ENCODE results near the gene UBE2E3. TPM values are rescaled to one million over a fixed set of nuclear protein-coding genes. Genes with fewer than 3 reads are reported as not detected.

UBE2E3 gene
- total and polyA plus RNA-seq, 3 experiments from 2014 or later = 36.5 to 70.4 (median 38.0) TPM

DNA sequence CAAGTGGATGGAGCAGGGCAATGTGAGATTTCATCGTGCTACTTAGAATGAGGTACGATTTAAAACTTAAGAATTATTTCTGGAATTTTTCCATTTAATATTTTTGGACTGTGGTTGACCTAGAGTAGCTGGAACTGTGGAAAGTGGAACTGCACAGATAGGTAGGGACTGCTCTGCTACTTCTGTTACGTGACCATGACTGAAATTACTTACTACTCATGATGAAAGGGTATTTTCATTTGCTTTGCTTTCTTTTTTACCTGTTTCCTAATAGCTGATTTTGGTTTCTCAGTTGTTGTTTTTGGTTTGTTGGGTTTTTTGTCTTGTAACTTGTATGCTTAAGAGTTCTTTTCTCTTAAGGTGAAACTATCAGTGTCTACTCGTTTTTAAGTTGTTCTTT lies 11.4 kb downstream of the UBE2E3 start:
- Mint-ChIP-seq H3K27me3 (no peaks in the 10 kb centered on the region), H3K4me1 (peaks cover 16 to 57% (median 39%) of the 10 kb centered on the region in 3 donors), H3K4me3 (no peak overlapping the region), H3K9me3 (no peaks in the 10 kb centered on the region), H3K36me3 (peaks cover 0 to 40% (median 0%) of the 10 kb centered on the region in 3 donors), H3K27ac (no peak overlapping the region)
- H3K4me3 ChIP-seq (ENCODE audit: low read length) = no peak overlapping the region
- no peak overlapping the region for H3K27ac ChIP-seq (ENCODE audit: low read depth, low read length)
- H3K27me3 ChIP-seq (ENCODE audit: insufficient read depth, low read length, poor library complexity, severe bottlenecking) = no peaks in the 10 kb centered on the region
- ChIA-PET POLR2A (no interaction called here), CTCF (interaction anchor here (3.2 kb wide), 1 partner anchor 12 kb away, joined by 10 read pairs; the partner anchor contains the start of gene UBE2E3)
- DNase-seq = no peak
- no peaks in the 10 kb centered on the region for H3K9me3 ChIP-seq (ENCODE audit: low read length)
- H3K36me3 ChIP-seq (ENCODE audit: insufficient read depth, low read length) = no peaks in the 10 kb centered on the region
- no peaks in the 10 kb centered on the region for H3K4me1 ChIP-seq (ENCODE audit: insufficient read depth, low read length)

DNA sequence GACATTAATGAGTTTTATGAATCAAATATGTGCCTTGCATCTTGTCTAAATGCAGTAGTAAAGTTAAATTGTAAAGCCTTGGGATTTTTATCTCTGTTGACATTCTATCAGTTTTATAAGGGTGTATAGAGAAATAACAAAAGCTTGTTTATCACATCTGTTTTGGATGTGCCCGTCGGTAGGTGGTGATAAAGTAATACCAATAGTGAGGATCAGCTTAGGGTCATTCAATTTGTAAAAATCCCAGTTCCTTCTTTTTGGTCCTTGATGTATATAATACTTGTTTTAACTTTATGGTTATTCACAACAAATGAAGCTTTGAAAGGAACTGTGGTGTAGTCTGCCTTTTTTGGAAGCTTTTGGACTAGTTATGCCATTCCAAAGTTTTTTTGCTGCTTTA lies 12.6 kb downstream of the UBE2E3 start:
- peaks cover 0 to 39% (median 6%) of the 10 kb centered on the region in 3 donors for H3K36me3 Mint-ChIP-seq
- Histone ChIP-seq H3K36me3 (ENCODE audit: insufficient read depth, low read length) (no peaks in the 10 kb centered on the region), H3K4me1 (ENCODE audit: insufficient read depth, low read length) (no peaks in the 10 kb centered on the region), H3K27me3 (ENCODE audit: insufficient read depth, low read length, poor library complexity, severe bottlenecking) (no peaks in the 10 kb centered on the region), H3K4me3 (ENCODE audit: low read length) (no peak overlapping the region), H3K9me3 (ENCODE audit: low read length) (no peaks in the 10 kb centered on the region), H3K27ac (ENCODE audit: low read depth, low read length) (no peak overlapping the region)
- DNase-seq = no peak
- H3K4me1 Mint-ChIP-seq = peaks cover 22 to 51% (median 47%) of the 10 kb centered on the region in 3 donors
- POLR2A ChIA-PET = no interaction called here
- CTCF ChIA-PET = interaction anchor here (3.2 kb wide), 1 partner anchor 13 kb away, joined by 10 read pairs; the partner anchor contains the start of gene UBE2E3
- H3K4me3 Mint-ChIP-seq = no peak overlapping the region
- H3K27ac Mint-ChIP-seq = no peak overlapping the region
- no peaks in the 10 kb centered on the region for H3K9me3 Mint-ChIP-seq
- no peaks in the 10 kb centered on the region for H3K27me3 Mint-ChIP-seq

DNA sequence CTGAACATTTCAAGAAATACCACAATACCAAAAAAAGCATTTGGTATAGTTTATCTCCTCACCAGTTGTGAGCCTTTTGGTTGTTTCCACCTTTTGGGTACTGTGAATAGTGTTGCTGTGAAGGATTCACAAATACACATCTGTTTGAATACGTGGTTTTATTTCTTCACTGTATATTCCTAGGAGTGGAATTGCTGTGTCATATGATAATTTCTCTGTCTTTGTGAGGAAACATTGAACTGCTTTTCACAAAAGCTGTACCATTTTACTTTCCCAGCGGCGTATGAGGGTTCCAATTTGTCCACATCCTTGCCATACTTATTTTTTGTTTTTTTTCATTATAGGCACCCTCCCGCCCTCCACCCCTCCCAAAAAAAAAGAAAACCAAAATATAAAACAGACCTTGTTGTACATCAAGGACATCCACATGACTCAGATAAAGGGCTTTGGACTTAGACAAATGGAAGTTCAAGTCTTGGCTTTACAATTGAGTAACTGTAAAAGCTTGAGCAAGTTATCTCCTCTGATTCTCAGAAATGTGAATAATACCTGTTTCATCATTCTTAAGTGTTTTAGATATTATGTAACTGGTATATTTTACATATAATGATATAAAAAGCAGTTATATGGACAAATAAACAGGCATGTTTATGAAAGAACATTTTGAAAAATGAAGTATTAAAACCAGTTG lies 19.0 kb downstream of the UBE2E3 start:
- Mint-ChIP-seq H3K9me3 (no peaks in the 10 kb centered on the region), H3K4me1 (peaks cover 26 to 46% (median 43%) of the 10 kb centered on the region in 3 donors), H3K4me3 (no peak overlapping the region), H3K36me3 (peaks cover 0 to 8% (median 7%) of the 10 kb centered on the region in 3 donors), H3K27me3 (no peaks in the 10 kb centered on the region), H3K27ac (no peak overlapping the region)
- POLR2A ChIA-PET = interaction anchor here (0.6 kb wide), 1 partner anchor 707 kb away, joined by 5 read pairs; no protein-coding TSS in a partner anchor
- Histone ChIP-seq H3K4me1 (ENCODE audit: insufficient read depth, low read length) (no peaks in the 10 kb centered on the region), H3K9me3 (ENCODE audit: low read length) (no peaks in the 10 kb centered on the region), H3K36me3 (ENCODE audit: insufficient read depth, low read length) (no peaks in the 10 kb centered on the region), H3K4me3 (ENCODE audit: low read length) (no peak overlapping the region), H3K27ac (ENCODE audit: low read depth, low read length) (no peak overlapping the region), H3K27me3 (ENCODE audit: insufficient read depth, low read length, poor library complexity, severe bottlenecking) (no peaks in the 10 kb centered on the region)
- CTCF ChIA-PET = interaction anchor here (1.5 kb wide), 1 partner anchor 19 kb away, joined by 4 read pairs; the partner anchor contains the start of gene UBE2E3
- no peak for DNase-seq

DNA sequence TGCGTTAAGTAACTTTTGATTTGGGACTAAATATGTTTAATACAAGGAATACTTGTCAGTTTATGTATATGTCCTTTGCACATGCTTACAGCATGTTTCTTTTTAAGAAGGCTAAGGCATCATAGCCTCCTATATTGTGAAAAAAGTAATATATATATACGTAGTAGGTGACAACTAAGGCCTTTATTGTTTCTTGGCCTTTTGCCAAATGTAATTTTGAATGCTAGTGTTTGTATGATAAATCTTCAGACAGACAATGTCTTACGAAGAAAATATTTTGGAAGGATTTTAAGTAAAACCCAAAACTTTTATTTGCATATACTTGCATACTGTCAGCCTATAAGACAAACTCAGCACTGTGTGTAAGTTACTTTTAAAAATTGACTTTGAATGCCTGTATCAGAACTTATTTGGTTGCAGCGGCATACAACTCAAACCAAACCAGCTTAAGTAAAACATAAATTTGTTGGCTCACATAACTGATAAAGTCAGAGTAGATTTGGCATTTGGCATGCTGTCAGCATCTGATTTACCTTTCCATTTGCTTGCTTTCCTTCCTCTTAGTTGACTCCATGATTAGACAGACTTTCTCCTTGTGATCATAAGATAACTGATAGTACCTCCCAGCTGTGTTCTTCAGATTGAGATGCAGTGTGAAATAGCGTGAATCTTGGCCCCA lies 24.4 kb downstream of the UBE2E3 start:
- no peak for DNase-seq
- ChIA-PET CTCF (no interaction called here), POLR2A (no interaction called here)
- H3K27ac ChIP-seq (ENCODE audit: low read depth, low read length) = no peak overlapping the region
- no peaks in the 10 kb centered on the region for H3K27me3 ChIP-seq (ENCODE audit: insufficient read depth, low read length, poor library complexity, severe bottlenecking)
- no peaks in the 10 kb centered on the region for H3K9me3 Mint-ChIP-seq
- H3K9me3 ChIP-seq (ENCODE audit: low read length) = no peaks in the 10 kb centered on the region
- H3K27ac Mint-ChIP-seq = no peak overlapping the region
- H3K27me3 Mint-ChIP-seq = no peaks in the 10 kb centered on the region
- no peak overlapping the region for H3K4me3 Mint-ChIP-seq
- no peaks in the 10 kb centered on the region for H3K36me3 ChIP-seq (ENCODE audit: insufficient read depth, low read length)
- H3K4me1 ChIP-seq (ENCODE audit: insufficient read depth, low read length) = no peaks in the 10 kb centered on the region
- H3K4me1 Mint-ChIP-seq = peaks cover 31 to 53% (median 38%) of the 10 kb centered on the region in 3 donors
- H3K36me3 Mint-ChIP-seq = peaks cover 0 to 2% (median 1%) of the 10 kb centered on the region in 3 donors
- H3K4me3 ChIP-seq (ENCODE audit: low read length) = no peak overlapping the region

DNA sequence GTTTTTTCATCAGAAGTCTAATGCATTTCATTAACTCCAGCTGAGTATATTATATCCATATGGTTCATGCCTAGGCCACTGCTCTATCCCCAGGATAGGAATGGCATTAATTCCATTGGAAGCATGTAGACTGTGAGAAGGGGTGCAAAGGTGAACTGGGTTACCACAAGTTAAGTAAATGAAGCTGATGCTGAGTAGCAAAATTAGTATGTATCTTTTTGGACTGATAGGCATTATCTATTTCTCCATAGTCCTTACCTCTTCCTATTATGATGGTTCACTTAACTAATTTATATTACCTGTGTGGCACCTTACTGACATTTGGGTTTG lies 24.9 kb downstream of the UBE2E3 start:
- no peaks in the 10 kb centered on the region for H3K27me3 Mint-ChIP-seq
- no peaks in the 10 kb centered on the region for H3K27me3 ChIP-seq (ENCODE audit: insufficient read depth, low read length, poor library complexity, severe bottlenecking)
- H3K4me1 Mint-ChIP-seq = peaks cover 33 to 55% (median 41%) of the 10 kb centered on the region in 3 donors
- peaks cover 0 to 2% (median 1%) of the 10 kb centered on the region in 3 donors for H3K36me3 Mint-ChIP-seq
- H3K36me3 ChIP-seq (ENCODE audit: insufficient read depth, low read length) = no peaks in the 10 kb centered on the region
- DNase-seq = no peak
- no peaks in the 10 kb centered on the region for H3K4me1 ChIP-seq (ENCODE audit: insufficient read depth, low read length)
- H3K9me3 ChIP-seq (ENCODE audit: low read length) = no peaks in the 10 kb centered on the region
- no peaks in the 10 kb centered on the region for H3K9me3 Mint-ChIP-seq
- no peak overlapping the region for H3K4me3 ChIP-seq (ENCODE audit: low read length)
- CTCF ChIA-PET = no interaction called here
- no peak overlapping the region for H3K27ac Mint-ChIP-seq
- H3K4me3 Mint-ChIP-seq = no peak overlapping the region
- H3K27ac ChIP-seq (ENCODE audit: low read depth, low read length) = no peak overlapping the region
- POLR2A ChIA-PET = no interaction called here

DNA sequence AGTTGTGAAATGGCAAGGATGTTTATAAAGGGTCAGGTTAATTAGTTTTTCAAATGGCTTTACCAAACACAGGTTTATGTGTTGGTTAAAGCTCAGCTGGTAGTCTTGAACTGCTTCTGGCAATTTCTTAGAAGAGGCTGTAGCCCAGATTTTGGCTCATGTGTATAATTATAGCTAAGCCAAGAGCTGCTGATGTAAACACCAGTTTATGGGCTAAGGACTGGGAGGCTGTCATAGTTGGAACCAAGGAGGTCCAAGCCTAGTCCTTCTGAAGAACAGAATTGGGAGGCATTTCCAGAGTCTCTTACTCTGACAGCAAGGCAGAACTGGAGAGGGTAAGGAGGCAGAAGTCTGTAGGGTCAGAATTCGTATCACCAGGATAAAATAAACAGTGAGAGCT lies 25.4 kb downstream of the UBE2E3 start:
- Mint-ChIP-seq H3K27ac (peak overlapping the region in 1 of 8 donors; percentile 29), H3K4me3 (no peak overlapping the region), H3K4me1 (peaks cover 38 to 60% (median 44%) of the 10 kb centered on the region in 3 donors), H3K27me3 (no peaks in the 10 kb centered on the region), H3K9me3 (no peaks in the 10 kb centered on the region), H3K36me3 (peaks cover 0 to 2% (median 1%) of the 10 kb centered on the region in 3 donors)
- H3K27me3 ChIP-seq (ENCODE audit: insufficient read depth, low read length, poor library complexity, severe bottlenecking) = no peaks in the 10 kb centered on the region
- no peaks in the 10 kb centered on the region for H3K4me1 ChIP-seq (ENCODE audit: insufficient read depth, low read length)
- CTCF ChIA-PET = no interaction called here
- H3K9me3 ChIP-seq (ENCODE audit: low read length) = no peaks in the 10 kb centered on the region
- no peak for DNase-seq
- H3K36me3 ChIP-seq (ENCODE audit: insufficient read depth, low read length) = no peaks in the 10 kb centered on the region
- POLR2A ChIA-PET = no interaction called here
- no peak overlapping the region for H3K4me3 ChIP-seq (ENCODE audit: low read length)
- no peak overlapping the region for H3K27ac ChIP-seq (ENCODE audit: low read depth, low read length)

DNA sequence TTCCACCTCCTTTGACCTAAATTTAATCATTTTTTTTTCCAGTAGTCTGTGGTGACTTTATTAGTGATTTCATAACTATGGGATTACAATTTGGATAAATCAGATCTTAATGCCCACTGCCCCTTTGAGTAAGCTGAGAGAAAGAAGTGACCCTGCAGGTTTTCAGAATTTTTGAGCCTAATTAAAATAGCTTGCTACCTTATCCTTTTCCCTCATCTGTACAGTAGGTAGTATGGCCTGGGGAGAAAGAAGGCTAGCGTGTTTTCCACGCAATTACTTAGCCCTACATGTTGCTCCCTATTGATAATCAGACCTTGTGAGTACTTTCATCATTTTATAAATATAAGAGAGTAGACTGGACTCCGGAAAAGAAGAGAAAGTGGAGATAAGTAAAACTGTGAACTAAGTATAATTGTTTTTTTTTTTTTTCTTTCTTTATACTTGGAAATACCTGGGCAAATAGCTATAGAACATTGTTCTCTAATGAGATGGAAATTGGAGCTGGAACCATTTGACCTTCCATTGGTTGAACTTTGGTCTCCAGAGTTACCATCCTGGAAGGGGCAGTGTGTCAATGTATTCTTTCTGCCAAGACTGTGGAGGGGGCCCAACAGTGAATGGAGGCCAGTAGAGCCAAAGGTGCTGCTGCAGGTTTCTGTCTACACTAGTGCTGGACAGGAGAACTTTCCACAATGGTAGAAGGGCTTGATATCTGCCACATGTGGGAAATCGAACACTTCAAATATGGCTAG lies 26.9 kb downstream of the UBE2E3 start:
- CTCF ChIA-PET = interaction anchor here (1.2 to 1.3 kb wide), 2 partner anchors 16 to 26 kb away, joined by 3 read pairs; no protein-coding TSS in a partner anchor
- POLR2A ChIA-PET = no interaction called here
- H3K4me1 Mint-ChIP-seq = peaks cover 36 to 59% (median 38%) of the 10 kb centered on the region in 3 donors
- Histone ChIP-seq H3K9me3 (ENCODE audit: low read length) (no peaks in the 10 kb centered on the region), H3K4me3 (ENCODE audit: low read length) (no peak overlapping the region), H3K27me3 (ENCODE audit: insufficient read depth, low read length, poor library complexity, severe bottlenecking) (no peaks in the 10 kb centered on the region), H3K36me3 (ENCODE audit: insufficient read depth, low read length) (no peaks in the 10 kb centered on the region), H3K4me1 (ENCODE audit: insufficient read depth, low read length) (no peaks in the 10 kb centered on the region), H3K27ac (ENCODE audit: low read depth, low read length) (no peak overlapping the region)
- no peaks in the 10 kb centered on the region for H3K9me3 Mint-ChIP-seq
- no peak for DNase-seq
- no peak overlapping the region for H3K4me3 Mint-ChIP-seq
- H3K36me3 Mint-ChIP-seq = peaks cover 0 to 1% (median 0%) of the 10 kb centered on the region in 3 donors
- no peak overlapping the region for H3K27ac Mint-ChIP-seq
- H3K27me3 Mint-ChIP-seq = no peaks in the 10 kb centered on the region

Measured in CD8-positive, alpha-beta memory T cell (primary cell).